Measurements from ENCODE around the gene SLC34A3. TPM values are rescaled to one million over a fixed set of nuclear protein-coding genes. Genes with fewer than 3 reads are reported as not detected.

SLC34A3 gene
- total RNA-seq, 1 experiment from 2014 or later = 0.13 TPM

GRCh38 chr9:137220317-137221094 is 10.2 kb upstream of the SLC34A3 start:
- TF ChIP-seq ZNF532 (CRISPR knock-in tag; IDR thresholded peaks at IDR 0.05; ENCODE audit: borderline replicate concordance) = no peak
- no peak for TF ChIP-seq ZNF232 (CRISPR knock-in tag; IDR thresholded peaks at IDR 0.05)
- no peak for TF ChIP-seq NFYB (CRISPR knock-in tag; conservative IDR thresholded peaks at IDR 0.05; ENCODE audit: low read depth)
- TF ChIP-seq IRF2 (CRISPR knock-in tag; IDR thresholded peaks at IDR 0.05; ENCODE audit: borderline replicate concordance, low read depth) = no peak
- TF ChIP-seq ATF1 (CRISPR knock-in tag; IDR thresholded peaks at IDR 0.05) = no peak
- no peak for TF ChIP-seq TEAD1 (CRISPR knock-in tag; IDR thresholded peaks at IDR 0.05)
- TF ChIP-seq E2F4 (CRISPR knock-in tag; IDR thresholded peaks at IDR 0.05; ENCODE audit: borderline replicate concordance, low read depth) = no peak
- no peak for TF ChIP-seq ATF2 (CRISPR knock-in tag; IDR thresholded peaks at IDR 0.05; ENCODE audit: borderline replicate concordance, low read depth)
- TF ChIP-seq TEAD4 (CRISPR knock-in tag; IDR thresholded peaks at IDR 0.05) = no peak
- no peak for TF ChIP-seq TCF7 (CRISPR knock-in tag; IDR thresholded peaks at IDR 0.05; ENCODE audit: low read depth)
- no peak for TF ChIP-seq GABPB1 (CRISPR knock-in tag; IDR thresholded peaks at IDR 0.05)
- no peak for TF ChIP-seq KAT7 (CRISPR knock-in tag; IDR thresholded peaks at IDR 0.05; ENCODE audit: borderline replicate concordance)
- peak overlapping the region; percentile 18; the same call in 1 of the 2 replicates for H3K4me3 Mint-ChIP-seq
- POLR2A ChIA-PET = interaction anchor here (0.7 kb wide), 1 partner anchor 46 kb away, joined by 3 read pairs; no protein-coding TSS in a partner anchor
- peaks cover 4% of the 10 kb centered on the region; the same call in 1 of the 2 replicates for H3K4me1 Mint-ChIP-seq
- DNase-seq (ENCODE audit: low spot score) = no peak
- CTCF ChIA-PET = interaction anchor here (0.6 to 8.9 kb wide), 7 partner anchors 15 to 185 kb away, joined by 3 to 143 read pairs (median 11); partner anchors contain the start of genes SAPCD2 and TPRN
- H3K9me3 Mint-ChIP-seq = no peaks in the 10 kb centered on the region
- no peak overlapping the region for H3K27ac Mint-ChIP-seq
- H3K27me3 Mint-ChIP-seq (ENCODE audit: low read depth) = no peaks in the 10 kb centered on the region
- ATAC-seq = no peak
- H3K36me3 Mint-ChIP-seq = 0 out of 2 replicates have a peak, but pooled peaks cover 1% of the 10 kb centered on the region

GRCh38 chr9:137221095-137221505 is 9.6 kb upstream of the SLC34A3 start:
- ChIA-PET POLR2A (no interaction called here), CTCF (interaction anchor here (0.6 to 8.9 kb wide), 8 partner anchors 15 to 186 kb away, joined by 3 to 143 read pairs (median 9); partner anchors contain the start of genes SAPCD2 and TPRN)
- DNase-seq (ENCODE audit: low spot score) (no peak), ATAC-seq (no peak)
- no peaks in the 10 kb centered on the region for H3K36me3 Mint-ChIP-seq
- no peak for TF ChIP-seq PRRX2 (CRISPR knock-in tag; IDR thresholded peaks at IDR 0.05)
- no peak for TF ChIP-seq CREB1 (CRISPR knock-in tag; IDR thresholded peaks at IDR 0.05)
- no peak for TF ChIP-seq EMX1 (CRISPR knock-in tag; IDR thresholded peaks at IDR 0.05)
- TF ChIP-seq TCF7 (CRISPR knock-in tag; IDR thresholded peaks at IDR 0.05; ENCODE audit: low read depth) = no peak
- H3K27me3 Mint-ChIP-seq (ENCODE audit: low read depth) = no peaks in the 10 kb centered on the region
- H3K27ac Mint-ChIP-seq = no peak overlapping the region
- H3K9me3 Mint-ChIP-seq = no peaks in the 10 kb centered on the region
- peaks cover 4% of the 10 kb centered on the region; the same call in 1 of the 2 replicates for H3K4me1 Mint-ChIP-seq
- peak overlapping the region; percentile 18; the same call in 1 of the 2 replicates for H3K4me3 Mint-ChIP-seq

Measured in WTC11 (cell line).